ENCODE data around the gene PCNX1.
"Not testable (repeated sequence)": the region's sequence is repeated elsewhere in the genome, so short reads cannot be mapped to it uniquely, and the experiment has no call there.

Gene PCNX1

GRCh38 chr14:70915415-70915814 is 8.2 kb downstream of the PCNX1 start:
- no peak for DNase-seq (ENCODE audit: low read depth in 1 of 2, low spot score in 1 of 2)

- DNase-seq (ENCODE audit: low read depth in 1 of 2, low spot score in 1 of 2) = no peak
Observed at GRCh38 chr14:70916300-70916699, 9.0 kb downstream of the PCNX1 start.

- DNase-seq (ENCODE audit: low read depth in 1 of 2, low spot score in 1 of 2) = no peak
Observed at GRCh38 chr14:70916799-70917198, 9.5 kb downstream of the PCNX1 start.

GRCh38 chr14:70917633-70918032 is 10.4 kb downstream of the PCNX1 start:
- no peak for DNase-seq (ENCODE audit: low read depth in 1 of 2, low spot score in 1 of 2)

- DNase-seq (ENCODE audit: low read depth in 1 of 2, low spot score in 1 of 2) = no peak
Observed at GRCh38 chr14:70919774-70920173, 12.5 kb downstream of the PCNX1 start.

- DNase-seq (ENCODE audit: low read depth in 1 of 2, low spot score in 1 of 2) = no peak
Observed at GRCh38 chr14:70920608-70921007, 13.3 kb downstream of the PCNX1 start.

GRCh38 chr14:70921669-70922068 is 14.4 kb downstream of the PCNX1 start:
- no peak for DNase-seq (ENCODE audit: low read depth in 1 of 2, low spot score in 1 of 2)

- DNase-seq (ENCODE audit: low read depth in 1 of 2, low spot score in 1 of 2) = no peak
Observed at GRCh38 chr14:70924521-70924920, 17.3 kb downstream of the PCNX1 start.

- no peak for DNase-seq (ENCODE audit: low read depth in 1 of 2, low spot score in 1 of 2)
Observed at GRCh38 chr14:70926235-70926830, 19.1 kb downstream of the PCNX1 start.

GRCh38 chr14:70931008-70931407 is 23.7 kb downstream of the PCNX1 start:
- DNase-seq (ENCODE audit: low read depth in 1 of 2, low spot score in 1 of 2) = no peak

- no peak for DNase-seq (ENCODE audit: low read depth in 1 of 2, low spot score in 1 of 2)
Observed at GRCh38 chr14:70934084-70934483, 26.8 kb downstream of the PCNX1 start.

- no peak for DNase-seq (ENCODE audit: low read depth in 1 of 2, low spot score in 1 of 2)
Observed at GRCh38 chr14:70934502-70935134, 27.4 kb downstream of the PCNX1 start.

- DNase-seq (ENCODE audit: low read depth in 1 of 2, low spot score in 1 of 2) = no peak
Observed at GRCh38 chr14:70935135-70935534, 27.9 kb downstream of the PCNX1 start.

- not testable (repeated sequence) for DNase-seq (ENCODE audit: low read depth in 1 of 2, low spot score in 1 of 2)
Observed at GRCh38 chr14:70939693-70940092, 32.4 kb downstream of the PCNX1 start.

GRCh38 chr14:70941637-70942341 is 34.5 kb downstream of the PCNX1 start:
- DNase-seq (ENCODE audit: low read depth in 1 of 2, low spot score in 1 of 2) = not testable (repeated sequence)

GRCh38 chr14:70942342-70942706 is 35.1 kb downstream of the PCNX1 start:
- DNase-seq (ENCODE audit: low read depth in 1 of 2, low spot score in 1 of 2) = no peak

GRCh38 chr14:70942721-70943120 is 35.5 kb downstream of the PCNX1 start:
- DNase-seq (ENCODE audit: low read depth in 1 of 2, low spot score in 1 of 2) = not testable (repeated sequence)

- DNase-seq (ENCODE audit: low read depth in 1 of 2, low spot score in 1 of 2) = no peak
Observed at GRCh38 chr14:70943838-70944237, 36.6 kb downstream of the PCNX1 start.

- no peak for DNase-seq (ENCODE audit: low read depth in 1 of 2, low spot score in 1 of 2)
Observed at GRCh38 chr14:70947739-70948138, 40.5 kb downstream of the PCNX1 start.

GRCh38 chr14:70952485-70952884 is 45.2 kb downstream of the PCNX1 start:
- DNase-seq (ENCODE audit: low read depth in 1 of 2, low spot score in 1 of 2) = no peak

GRCh38 chr14:70954068-70954467 is 46.8 kb downstream of the PCNX1 start:
- no peak for DNase-seq (ENCODE audit: low read depth in 1 of 2, low spot score in 1 of 2)

All from activated CD4-positive, alpha-beta T cell treated with anti-CD3 and anti-CD28 coated beads, Interleukin-2, amount 50 U/mL, for 24 hours (primary cell).